HepG2 (cell line): ENCODE data around the gene WDR73. TPM values are rescaled to one million over a fixed set of nuclear protein-coding genes. Genes with fewer than 3 reads are reported as not detected.
A peak's percentile ranks its signal among the peaks of the same experiment; 100 is the strongest.

Experiments used
- BORCS8-MEF2B ChIP-seq: sonication (generic); formaldehyde crosslinking; IDR thresholded peaks from 2 replicates; pipeline ENCODE4 v1.8.0; 2022; ENCODE audit warnings: mild to moderate bottlenecking, missing genetic modification reagents
- CERS6 ChIP-seq: sonication (generic); formaldehyde crosslinking; IDR thresholded peaks from 2 replicates; pipeline ENCODE4 v1.5.0; 2020; ENCODE audit warnings: missing genetic modification reagents
- DMAP1 ChIP-seq: IDR thresholded peaks from 2 replicates; pipeline ENCODE4 v1.6.1; 2016
- EEA1 ChIP-seq: sonication (generic); formaldehyde crosslinking; IDR thresholded peaks from 2 replicates; pipeline ENCODE4 v1.5.1; 2020; ENCODE audit warnings: mild to moderate bottlenecking, missing genetic modification reagents, borderline replicate concordance
- HHEX ChIP-seq: IDR thresholded peaks from 2 replicates; pipeline ENCODE4 v1.6.1; 2016; ENCODE audit warnings: control low read depth
- JUNB ChIP-seq: sonication (generic); formaldehyde crosslinking; IDR thresholded peaks from 2 replicates; pipeline ENCODE4 v1.8.0; 2022; ENCODE audit warnings: missing genetic modification reagents, mild to moderate bottlenecking, borderline replicate concordance
- MXD3 ChIP-seq: IDR thresholded peaks from 2 replicates; pipeline ENCODE4 v1.6.1; 2016; ENCODE audit warnings: mild to moderate bottlenecking, missing biosample characterization, missing genetic modification reagents
- REXO4 ChIP-seq: sonication (generic); formaldehyde crosslinking; IDR thresholded peaks from 2 replicates; pipeline ENCODE4 v1.8.0; 2022; ENCODE audit warnings: missing genetic modification reagents, mild to moderate bottlenecking, borderline replicate concordance
- STAT5B ChIP-seq: sonication (generic); formaldehyde crosslinking; IDR thresholded peaks from 2 replicates; pipeline ENCODE4 v1.4.0; 2020; ENCODE audit warnings: missing genetic modification reagents
- ZBTB21 ChIP-seq: sonication (generic); formaldehyde crosslinking; IDR thresholded peaks from 2 replicates; pipeline ENCODE4 v1.4.0; 2020; ENCODE audit warnings: missing genetic modification reagents
- ZFY ChIP-seq: sonication (generic); formaldehyde crosslinking; IDR thresholded peaks from 2 replicates; pipeline ENCODE4 v1.4.0; 2020; ENCODE audit warnings: missing genetic modification reagents
- ZKSCAN1 ChIP-seq: fragments of 150-350 bp; IDR thresholded peaks from 2 replicates; pipeline ENCODE4 v1.6.1; 2014; ENCODE audit warnings: low read length
- ZNF331 ChIP-seq: sonication (generic); formaldehyde crosslinking; IDR thresholded peaks from 2 replicates; pipeline ENCODE4 v1.4.0; 2020; ENCODE audit warnings: missing genetic modification reagents
- ZNF382 ChIP-seq: sonication (generic); formaldehyde crosslinking; IDR thresholded peaks from 2 replicates; pipeline ENCODE4 v1.5.0; 2020; ENCODE audit warnings: missing genetic modification reagents, mild to moderate bottlenecking, borderline replicate concordance
- ZNF550 ChIP-seq: sonication (generic); formaldehyde crosslinking; IDR thresholded peaks from 2 replicates; pipeline ENCODE4 v1.4.0; 2020; ENCODE audit warnings: mild to moderate bottlenecking, missing genetic modification reagents, borderline replicate concordance
- ZNF615 ChIP-seq: sonication (generic); formaldehyde crosslinking; IDR thresholded peaks from 2 replicates; pipeline ENCODE4 v1.5.0; 2020; ENCODE audit warnings: mild to moderate bottlenecking, missing genetic modification reagents, borderline replicate concordance
- ZNF644 ChIP-seq: IDR thresholded peaks from 2 replicates; pipeline ENCODE4 v1.6.1; 2016; ENCODE audit warnings: low read depth
- ZNF7 ChIP-seq: IDR thresholded peaks from 2 replicates; pipeline ENCODE4 v1.6.1; 2016; ENCODE audit warnings: missing biosample characterization, missing genetic modification reagents
- ZNF724P ChIP-seq: sonication (generic); formaldehyde crosslinking; IDR thresholded peaks from 2 replicates; pipeline ENCODE4 v1.8.0; 2022; ENCODE audit warnings: missing genetic modification reagents, borderline replicate concordance
- ZNF792 ChIP-seq: IDR thresholded peaks from 2 replicates; pipeline ENCODE4 v1.6.1; 2016
- ZSCAN22 ChIP-seq: sonication (generic); formaldehyde crosslinking; IDR thresholded peaks from 2 replicates; pipeline ENCODE4 v1.4.0; 2020; ENCODE audit warnings: mild to moderate bottlenecking, missing genetic modification reagents
- polyA plus RNA-seq, 8 experiments: library from polyadenylated mRNA; depleted of rRNA in 3 of 8; stranded (reverse) in 7 of 8; unstranded in 1 of 8; fragments of >200 nt; fragmentation: Illumina TruSeq in 4 of 8; extraction: Trizol in 4 of 8; gene quantifications; 2 replicates each; pipeline versions ENCODE4 v1.2.1 to v1.2.3, GENCODE V29; 2011 to 2016; ENCODE audit warnings: low read depth in 4 of 8, missing spikeins in 1 of 8, mixed read lengths in 1 of 8; ENCODE audit not compliant: insufficient read depth in 1 of 8
- total RNA-seq, 5 experiments: library from RNA; depleted of rRNA; stranded (reverse); fragments of >200 nt; fragmentation: Illumina TruSeq; extraction: Trizol; gene quantifications; 2 replicates each; pipeline ENCODE4 v1.2.3, GENCODE V29; 2016; ENCODE audit warnings: low read depth in 1 of 5
- TF ChIP-seq, protein P1 (sequence below): sonication (generic); formaldehyde crosslinking; IDR thresholded peaks from 2 replicates; pipeline ENCODE4 v1.5.0; 2020; ENCODE audit warnings: mild to moderate bottlenecking, missing genetic modification reagents
- TF ChIP-seq, protein P2 (sequence below): sonication (generic); formaldehyde crosslinking; IDR thresholded peaks from 2 replicates; pipeline ENCODE4 v1.5.0; 2020; ENCODE audit warnings: missing genetic modification reagents
- TF ChIP-seq, protein P3 (sequence below): sonication (generic); formaldehyde crosslinking; conservative IDR thresholded peaks from 2 replicates; pipeline ENCODE4 v1.4.0; 2020; ENCODE audit warnings: missing genetic modification reagents

Gene WDR73
- total and polyA plus RNA-seq, 2 of the 13 experiments (the other 11 are each of a cell fraction or from before 2014, with no cell fraction given), result 20.0 to 35.5 TPM

GRCh38 chr15:84653910-84654688, at the start of gene WDR73 (continued):
- TF ChIP-seq, protein P1, sequence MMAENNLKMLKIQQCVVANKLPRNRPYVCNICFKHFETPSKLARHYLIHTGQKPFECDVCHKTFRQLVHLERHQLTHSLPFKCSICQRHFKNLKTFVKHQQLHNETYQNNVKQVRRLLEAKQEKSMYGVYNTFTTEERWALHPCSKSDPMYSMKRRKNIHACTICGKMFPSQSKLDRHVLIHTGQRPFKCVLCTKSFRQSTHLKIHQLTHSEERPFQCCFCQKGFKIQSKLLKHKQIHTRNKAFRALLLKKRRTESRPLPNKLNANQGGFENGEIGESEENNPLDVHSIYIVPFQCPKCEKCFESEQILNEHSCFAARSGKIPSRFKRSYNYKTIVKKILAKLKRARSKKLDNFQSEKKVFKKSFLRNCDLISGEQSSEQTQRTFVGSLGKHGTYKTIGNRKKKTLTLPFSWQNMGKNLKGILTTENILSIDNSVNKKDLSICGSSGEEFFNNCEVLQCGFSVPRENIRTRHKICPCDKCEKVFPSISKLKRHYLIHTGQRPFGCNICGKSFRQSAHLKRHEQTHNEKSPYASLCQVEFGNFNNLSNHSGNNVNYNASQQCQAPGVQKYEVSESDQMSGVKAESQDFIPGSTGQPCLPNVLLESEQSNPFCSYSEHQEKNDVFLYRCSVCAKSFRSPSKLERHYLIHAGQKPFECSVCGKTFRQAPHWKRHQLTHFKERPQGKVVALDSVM (CRISPR knock-in tag), result peak; percentile 25; the same call in 1 of the 2 replicates
- no peak for TF ChIP-seq ZNF724P (CRISPR knock-in tag)
- TF ChIP-seq STAT5B (CRISPR knock-in tag), result no peak
- no peak for TF ChIP-seq ZNF615 (CRISPR knock-in tag)
- no peak for TF ChIP-seq JUNB (CRISPR knock-in tag)
- TF ChIP-seq ZBTB21 (CRISPR knock-in tag), result no peak
- no peak for TF ChIP-seq ZNF644
- TF ChIP-seq ZKSCAN1, result no peak
- TF ChIP-seq EEA1, result no peak; the same call in 1 of the 2 replicates
- no peak for TF ChIP-seq HHEX
- TF ChIP-seq, protein P2, sequence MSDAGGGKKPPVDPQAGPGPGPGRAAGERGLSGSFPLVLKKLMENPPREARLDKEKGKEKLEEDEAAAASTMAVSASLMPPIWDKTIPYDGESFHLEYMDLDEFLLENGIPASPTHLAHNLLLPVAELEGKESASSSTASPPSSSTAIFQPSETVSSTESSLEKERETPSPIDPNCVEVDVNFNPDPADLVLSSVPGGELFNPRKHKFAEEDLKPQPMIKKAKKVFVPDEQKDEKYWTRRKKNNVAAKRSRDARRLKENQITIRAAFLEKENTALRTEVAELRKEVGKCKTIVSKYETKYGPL (CRISPR knock-in tag), result no peak
- TF ChIP-seq ZSCAN22 (CRISPR knock-in tag), result no peak
- TF ChIP-seq CERS6 (CRISPR knock-in tag), result no peak
- TF ChIP-seq, protein P3, sequence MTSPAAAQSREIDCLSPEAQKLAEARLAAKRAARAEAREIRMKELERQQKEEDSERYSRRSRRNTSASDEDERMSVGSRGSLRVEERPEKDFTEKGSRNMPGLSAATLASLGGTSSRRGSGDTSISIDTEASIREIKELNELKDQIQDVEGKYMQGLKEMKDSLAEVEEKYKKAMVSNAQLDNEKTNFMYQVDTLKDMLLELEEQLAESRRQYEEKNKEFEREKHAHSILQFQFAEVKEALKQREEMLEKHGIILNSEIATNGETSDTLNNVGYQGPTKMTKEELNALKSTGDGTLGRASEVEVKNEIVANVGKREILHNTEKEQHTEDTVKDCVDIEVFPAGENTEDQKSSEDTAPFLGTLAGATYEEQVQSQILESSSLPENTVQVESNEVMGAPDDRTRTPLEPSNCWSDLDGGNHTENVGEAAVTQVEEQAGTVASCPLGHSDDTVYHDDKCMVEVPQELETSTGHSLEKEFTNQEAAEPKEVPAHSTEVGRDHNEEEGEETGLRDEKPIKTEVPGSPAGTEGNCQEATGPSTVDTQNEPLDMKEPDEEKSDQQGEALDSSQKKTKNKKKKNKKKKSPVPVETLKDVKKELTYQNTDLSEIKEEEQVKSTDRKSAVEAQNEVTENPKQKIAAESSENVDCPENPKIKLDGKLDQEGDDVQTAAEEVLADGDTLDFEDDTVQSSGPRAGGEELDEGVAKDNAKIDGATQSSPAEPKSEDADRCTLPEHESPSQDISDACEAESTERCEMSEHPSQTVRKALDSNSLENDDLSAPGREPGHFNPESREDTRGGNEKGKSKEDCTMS (CRISPR knock-in tag), result no peak
- TF ChIP-seq ZNF792, result peak; percentile 47; the same call in 1 of the 2 replicates
- no peak for TF ChIP-seq BORCS8-MEF2B (CRISPR knock-in tag)
- TF ChIP-seq ZNF382 (CRISPR knock-in tag), result no peak
- no peak for TF ChIP-seq REXO4 (CRISPR knock-in tag)
- TF ChIP-seq ZFY (CRISPR knock-in tag), result peak; percentile 94
- TF ChIP-seq ZNF331, result 0 out of 2 replicates have a peak, but pooled peaks have one; percentile 11
- TF ChIP-seq DMAP1 (CRISPR knock-in tag), result peak; percentile 68
- TF ChIP-seq ZNF7 (CRISPR knock-in tag), result no peak
- TF ChIP-seq MXD3, result 0 out of 2 replicates have a peak, but pooled peaks have one; percentile 23
- TF ChIP-seq ZNF550 (CRISPR knock-in tag), result no peak
